Measurements from ENCODE around the gene RAB1A.
"Not testable (repeated sequence)": the region's sequence is repeated elsewhere in the genome, so short reads cannot be mapped to it uniquely, and the experiment has no call there.

RAB1A gene

GRCh38 chr2:65129826-65130663, at the start of gene RAB1A:
RAB1A (minus strand) TSS chr2:65130106; CDS start chr2:65129915, 191 bp downstream.
- DNase-seq, result peak; percentile 99

GRCh38 chr2:65177751-65178442, 48.0 kb upstream of the RAB1A start:
- peak; percentile 22 for DNase-seq

GRCh38 chr2:65175894-65176530, 46.1 kb upstream of the RAB1A start:
- DNase-seq, result no peak

- peak; percentile 39 for DNase-seq
Observed at GRCh38 chr2:65174031-65174430, 44.1 kb upstream of the RAB1A start.

DNA sequence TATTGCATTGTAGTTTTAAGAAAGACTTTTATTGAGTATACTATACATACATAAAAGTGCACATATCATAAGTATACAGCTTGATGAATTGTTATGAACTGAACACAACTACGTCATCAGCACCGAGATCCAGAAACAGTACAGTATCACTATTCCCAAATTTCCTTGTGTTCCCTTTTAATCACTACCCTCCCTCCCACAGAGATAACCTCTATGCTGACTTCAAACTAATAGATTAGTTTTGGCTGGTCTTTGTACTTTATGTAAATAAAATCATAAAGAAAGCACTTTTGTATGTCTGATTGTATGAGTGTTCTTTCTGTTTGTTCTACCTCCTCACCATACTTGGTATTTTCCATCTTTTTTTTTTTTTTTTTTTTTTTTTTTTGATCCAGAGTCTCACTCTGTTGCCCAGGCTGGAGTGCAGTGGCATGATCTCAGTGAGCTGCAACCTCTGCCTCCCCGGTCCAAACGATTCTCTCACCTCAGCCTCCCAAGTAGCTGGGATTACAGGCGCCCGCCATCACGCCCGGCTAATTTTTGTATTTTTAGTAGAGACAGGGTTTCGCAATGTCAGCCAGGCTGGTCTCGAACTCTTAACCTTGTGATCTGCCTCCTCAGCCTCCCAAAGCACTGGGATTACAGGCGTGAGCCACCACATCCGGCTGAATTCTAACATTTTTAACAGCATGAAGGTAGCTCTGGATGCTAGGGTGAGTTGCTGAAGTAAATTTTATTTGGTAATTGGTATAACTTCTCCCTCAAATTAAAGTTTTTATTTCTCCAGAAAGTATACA, 43.3 kb upstream of the RAB1A start:
- DNase-seq, result no peak

DNA sequence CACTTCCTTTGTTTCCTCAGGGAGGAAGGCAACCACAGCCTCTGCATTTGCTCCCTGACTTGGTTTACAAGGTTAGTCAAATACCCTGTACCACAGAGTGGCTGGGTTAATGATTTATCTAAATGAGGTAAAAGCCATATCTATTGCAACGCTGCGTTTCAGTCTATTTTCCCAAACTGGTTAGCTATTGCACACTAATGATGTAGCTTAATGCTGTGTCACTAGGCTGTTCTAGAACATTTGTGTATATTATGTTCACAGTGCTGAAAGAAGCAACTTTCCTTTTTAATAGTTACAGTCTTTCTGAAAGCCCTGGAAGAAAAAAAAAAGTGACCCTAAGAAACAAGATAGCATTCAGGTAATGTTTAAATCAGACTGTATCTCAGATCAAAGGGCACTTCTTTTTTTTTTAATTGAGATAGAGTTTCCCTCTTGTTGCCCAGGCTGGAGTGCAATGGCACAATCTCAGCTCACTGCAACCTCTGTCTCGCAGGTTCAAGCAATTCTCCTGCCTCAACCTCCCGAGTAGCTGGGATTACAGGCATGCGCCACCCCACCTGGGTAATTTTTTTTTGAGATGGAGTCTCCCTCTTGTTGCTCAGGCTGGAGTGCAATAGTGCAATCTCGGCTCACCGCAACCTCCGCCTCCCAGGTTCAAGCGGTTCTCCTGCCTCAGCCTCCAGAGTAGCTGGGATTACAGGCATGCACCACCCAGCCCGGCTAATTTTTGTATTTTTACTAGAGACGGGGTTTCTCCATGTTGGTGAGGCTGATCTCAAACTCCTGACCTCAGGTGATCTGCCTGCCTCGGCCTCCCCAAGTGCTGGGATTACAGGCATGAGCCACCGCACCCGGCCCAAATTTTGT, 40.9 kb upstream of the RAB1A start:
- DNase-seq, result not testable (repeated sequence)

GRCh38 chr2:65169760-65170136, 39.8 kb upstream of the RAB1A start:
- no peak for DNase-seq

DNA sequence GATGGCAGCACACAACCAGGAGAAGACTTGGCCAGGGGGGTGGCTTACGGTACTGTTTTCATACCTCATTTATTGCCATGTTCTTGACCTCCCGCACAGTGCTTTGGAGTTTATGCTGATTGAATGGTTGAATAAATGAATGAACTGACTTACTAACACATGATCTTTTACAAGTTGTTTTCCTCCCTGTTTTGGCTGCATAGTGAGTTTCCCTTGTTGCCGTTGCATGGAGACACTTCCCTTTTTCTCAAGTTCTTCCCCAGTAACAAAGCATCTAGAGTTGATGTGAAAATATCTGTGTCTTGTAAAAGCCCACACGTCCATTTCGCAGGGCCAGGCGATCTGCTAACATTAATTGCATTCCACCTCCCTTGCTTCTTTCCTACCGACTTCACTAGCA, 35.7 kb upstream of the RAB1A start:
- DNase-seq, result no peak

DNA sequence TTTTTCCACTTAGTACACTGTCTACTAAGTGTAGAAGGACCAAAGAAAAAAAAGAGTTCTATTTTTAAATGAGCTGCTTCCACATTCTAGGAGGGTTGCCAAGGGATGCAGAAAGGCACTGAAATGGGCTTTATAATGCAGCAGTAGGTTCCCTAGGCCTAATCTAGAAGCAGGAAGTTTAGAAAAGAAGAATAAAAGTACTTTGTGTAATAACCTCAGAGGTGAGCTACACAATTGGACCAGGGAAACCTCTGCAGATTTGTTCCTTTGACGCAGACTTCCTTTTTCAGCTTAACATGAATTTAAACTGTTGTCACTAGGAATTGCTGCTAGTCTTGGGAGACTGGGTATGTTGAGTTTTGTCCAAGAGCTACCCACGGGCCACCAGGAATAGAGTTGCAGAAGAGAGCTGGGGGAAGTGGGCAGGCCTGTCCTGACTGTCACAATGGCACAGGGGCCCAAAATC, 34.6 kb upstream of the RAB1A start:
- no peak for DNase-seq

DNA sequence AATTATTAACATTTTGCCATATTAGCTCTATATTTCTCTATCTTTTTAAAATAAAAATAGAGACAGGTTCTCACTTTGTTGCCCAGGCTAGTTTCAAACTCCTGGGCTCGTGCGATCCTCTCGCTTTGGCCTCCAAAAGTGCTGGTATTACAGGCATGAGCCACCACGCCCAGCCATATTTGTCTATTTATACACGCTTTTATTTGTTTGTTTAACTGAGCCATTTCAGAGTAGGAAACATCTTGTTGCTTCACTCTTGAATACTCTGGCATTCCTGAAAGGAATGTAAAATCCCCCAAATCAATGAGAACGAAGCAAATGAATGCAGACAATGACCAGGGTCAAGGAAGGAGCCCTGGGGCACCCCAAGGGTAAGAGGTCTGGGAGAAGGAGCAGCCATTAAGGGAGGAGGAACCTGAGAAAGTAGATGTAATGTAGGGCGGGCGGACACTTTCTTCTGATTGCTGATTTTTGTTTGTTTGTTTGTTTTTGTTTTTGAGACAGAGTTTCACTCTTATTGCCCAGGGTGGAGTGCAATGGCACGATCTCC, 31.7 kb upstream of the RAB1A start:
- DNase-seq, result no peak

GRCh38 chr2:65159906-65160305, 30.0 kb upstream of the RAB1A start:
- no peak for DNase-seq

DNA sequence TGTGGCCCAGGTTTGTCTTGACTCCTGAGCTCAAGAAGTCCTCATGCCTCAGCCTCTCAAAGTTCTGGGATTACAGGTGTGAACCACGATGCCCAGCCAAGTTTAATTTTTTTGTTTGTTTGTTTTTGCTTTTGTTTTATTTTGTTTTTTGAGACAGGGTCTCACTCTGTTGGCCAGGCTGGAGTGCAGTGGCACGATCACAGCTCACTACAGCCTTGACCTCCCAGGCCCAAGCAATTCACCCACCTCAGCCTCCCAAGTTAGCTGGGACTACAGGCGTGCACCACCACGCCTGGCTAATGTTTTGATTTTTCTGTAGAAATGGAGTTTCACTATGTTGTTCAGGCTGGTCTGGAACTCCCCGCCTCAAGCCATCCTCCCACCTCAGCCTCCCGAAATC, 29.4 kb upstream of the RAB1A start:
- no peak for DNase-seq

DNA sequence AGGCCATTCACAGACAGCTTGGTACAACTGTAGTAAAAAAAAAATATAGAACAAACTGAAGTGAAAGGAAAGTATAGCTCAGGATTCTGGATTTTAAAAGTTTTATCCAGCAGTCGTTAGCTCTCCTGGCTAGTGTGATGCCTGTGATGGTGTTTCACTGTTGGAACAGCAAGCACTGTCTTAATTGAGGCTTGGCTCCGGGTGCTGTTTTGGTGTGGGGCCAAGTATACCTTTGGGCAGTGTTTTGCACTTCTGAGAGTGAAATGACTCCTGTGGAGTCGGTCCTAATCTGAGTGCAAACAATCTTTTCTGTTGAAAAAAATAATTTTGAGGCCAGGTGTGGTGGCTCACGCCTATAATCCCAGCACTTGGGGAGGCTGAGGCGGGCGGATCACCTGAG, 28.7 kb upstream of the RAB1A start:
- no peak for DNase-seq

DNA sequence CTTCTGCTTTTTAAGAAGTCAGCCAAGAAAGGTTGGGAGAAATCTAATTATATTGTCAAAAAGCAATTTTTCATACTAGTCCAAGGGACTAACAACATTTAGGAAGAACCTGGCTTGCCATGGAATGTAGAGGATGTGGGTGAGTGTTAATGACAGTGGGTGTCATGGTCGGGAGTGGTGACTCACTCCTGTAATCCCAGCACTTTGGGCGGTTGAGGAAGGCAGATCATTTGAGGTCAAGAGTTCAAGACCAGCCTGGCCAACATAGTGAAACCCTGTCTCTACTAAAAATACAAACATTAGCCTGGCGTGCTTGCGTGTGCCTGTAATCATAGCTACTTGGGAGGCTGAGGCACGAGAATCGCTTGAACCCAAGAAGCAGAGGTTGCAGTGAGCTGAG, 27.9 kb upstream of the RAB1A start:
- DNase-seq, result not testable (repeated sequence)

DNA sequence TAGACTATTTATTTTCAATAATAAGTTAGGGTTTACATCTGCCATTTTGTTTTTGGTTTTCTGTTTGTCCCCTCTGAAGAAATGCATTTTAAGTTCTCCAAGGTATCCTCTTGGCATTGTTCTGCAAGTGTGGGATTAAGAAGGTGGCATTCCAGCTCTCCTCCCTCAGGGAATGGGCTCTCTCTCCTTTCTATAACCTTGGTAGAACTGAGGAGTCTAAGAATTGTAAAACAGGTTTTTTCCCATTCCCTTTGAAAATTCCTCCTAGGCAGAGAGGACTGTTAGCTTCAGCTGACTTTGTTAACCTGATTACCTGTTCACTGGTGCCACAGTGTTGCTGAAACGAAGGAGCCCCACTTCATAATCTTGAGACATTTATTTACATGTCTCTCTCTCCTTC, 26.1 kb upstream of the RAB1A start:
- no peak for DNase-seq

DNA sequence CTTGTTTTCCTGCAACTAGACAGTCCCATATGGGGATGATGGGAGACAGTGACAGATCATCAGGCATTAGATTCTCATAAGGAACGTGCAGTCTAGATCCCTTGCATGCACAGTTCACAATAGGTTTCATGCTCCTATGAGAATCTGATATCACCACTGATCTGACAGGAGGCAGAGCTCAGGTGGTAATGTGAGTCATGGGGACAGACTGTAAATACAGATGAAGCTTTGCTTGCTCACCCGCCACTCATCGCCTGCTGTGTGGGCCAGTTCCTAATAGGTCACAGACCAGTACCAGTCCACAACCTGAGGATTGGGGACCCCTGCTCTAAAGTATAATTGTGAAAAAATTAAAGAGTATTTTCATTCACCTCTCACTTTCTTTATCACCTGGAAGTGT, 23.6 kb upstream of the RAB1A start:
- DNase-seq, result no peak

DNA sequence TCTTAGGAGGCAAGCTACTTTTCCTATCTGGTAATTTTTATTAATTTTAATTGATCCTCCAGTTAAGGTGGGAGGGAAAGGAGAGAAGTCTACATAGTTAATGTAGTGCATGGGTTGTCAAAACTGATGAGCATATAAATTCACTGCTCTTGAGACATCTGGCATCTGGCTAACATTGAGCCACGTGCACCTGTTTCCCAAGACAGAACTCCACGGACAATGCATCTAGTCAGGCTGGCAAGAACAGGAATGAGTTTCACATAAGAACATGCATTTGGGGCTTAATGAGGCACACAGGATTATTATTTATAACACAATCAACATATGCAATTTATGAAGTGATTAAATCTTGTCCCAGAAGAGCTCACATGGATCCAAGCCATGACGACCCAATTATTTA, 16.2 kb upstream of the RAB1A start:
- no peak for DNase-seq

GRCh38 chr2:65144571-65144970, 14.7 kb upstream of the RAB1A start:
- DNase-seq, result no peak

DNA sequence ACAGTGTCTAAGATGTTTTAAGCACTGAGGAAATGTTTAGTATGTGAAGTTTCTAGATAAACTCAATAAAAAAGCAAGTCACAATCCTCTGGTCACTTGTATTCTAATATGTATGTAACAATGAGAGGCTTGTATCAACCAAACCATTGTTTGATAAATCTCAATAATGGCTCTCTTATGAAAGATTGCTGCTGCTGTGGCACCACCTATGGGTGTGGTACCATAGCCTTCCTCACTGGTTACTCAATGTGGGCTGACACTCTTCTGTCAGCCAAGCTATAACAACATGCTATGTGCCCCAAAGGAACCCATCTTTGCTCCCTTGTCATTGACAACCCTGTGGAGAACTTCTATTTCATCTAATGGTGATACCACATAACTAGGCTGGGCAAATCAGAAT, 12.6 kb upstream of the RAB1A start:
- no peak for DNase-seq

DNA sequence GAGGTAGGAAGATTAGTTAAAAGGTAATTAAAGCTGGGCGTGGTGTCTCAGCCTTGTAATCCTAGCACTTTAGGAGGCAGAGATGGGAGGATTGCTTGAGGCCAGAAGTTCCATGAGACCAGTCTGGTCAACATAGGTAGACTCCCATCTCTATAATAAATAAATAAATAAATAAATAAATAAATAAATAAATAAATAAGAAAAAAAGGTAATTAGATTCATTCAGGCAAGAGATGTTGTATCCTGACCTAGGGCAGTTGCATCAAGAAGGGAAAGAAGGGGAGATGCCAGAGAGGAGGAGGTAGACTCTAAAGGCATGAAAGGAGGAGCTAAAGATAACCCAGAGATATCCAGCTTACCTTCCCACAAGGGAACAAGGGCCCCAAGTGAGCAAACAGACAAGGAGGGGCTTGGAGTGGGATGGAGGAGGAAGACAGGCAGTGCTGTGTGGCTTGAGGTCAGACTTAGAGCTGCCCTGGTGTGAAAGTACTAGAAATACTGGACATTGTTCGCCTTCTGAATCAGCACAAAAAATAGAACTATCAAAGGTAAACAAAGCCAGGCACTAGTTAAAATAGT, 7.4 kb upstream of the RAB1A start:
- no peak for DNase-seq

GRCh38 chr2:65136253-65136652, 6.3 kb upstream of the RAB1A start:
- no peak for DNase-seq

Measured in NCI-H226 (cell line).